Endothelial cell of umbilical vein (primary cell): ENCODE results near the gene NRDE2. TPM values are rescaled to one million over a fixed set of nuclear protein-coding genes. Genes with fewer than 3 reads are reported as not detected.

Experiments used
- BruUV-seq: library from RNA; stranded (reverse); fragments of 400-500 nt; replicated peaks from 2 replicates; lab custom pipeline; 2021; lab: Mats Ljungman, UMichigan
- CTCF ChIA-PET: fragments of 300-600, 350-600 bp; sonication (Branson Sonifier 250); formaldehyde crosslinking; loops from one replicate; lab custom pipeline; 2021; ENCODE audit warnings: antibody characterized with exemption, inconsistent platforms; lab: Charles Lee
- POLR2A ChIA-PET: fragments of 300-600, 350-600 bp; sonication (Branson Sonifier 250); formaldehyde crosslinking; loops from one replicate; lab custom pipeline; 2021; ENCODE audit warnings: antibody characterized with exemption, inconsistent platforms; lab: Charles Lee
- DNase-seq: peaks from one replicate; pipeline ENCODE4 v3.0.0-alpha.2; 2011; ENCODE audit warnings: low read depth, low spot score
- FAIRE-seq: peaks from 2 replicates; lab custom pipeline; 2011; peaks lifted over from hg19 to GRCh38; lab: Jason Lieb, UNC
- H2AFZ ChIP-seq: 2 replicates; pipeline ENCODE4 v1.6.0; 2012; ENCODE audit warnings: low read depth, low read length, control low read depth, inconsistent platforms
- H3K27ac ChIP-seq: 2 replicates; pipeline ENCODE4 v1.5.1; 2011; ENCODE audit warnings: low read depth, mild to moderate bottlenecking, control low read depth, low read length, moderate library complexity; ENCODE audit not compliant: insufficient read depth
- H3K27me3 ChIP-seq, 2 experiments: 2 replicates each; pipeline versions ENCODE4 v1.6.0 to v1.6.1; 2011; ENCODE audit warnings: low read length in 2 of 2, mixed read lengths in 1 of 2; ENCODE audit not compliant: control insufficient read depth in 2 of 2, insufficient read depth in 2 of 2
- H3K36me3 ChIP-seq, 2 experiments: 2 replicates in 1 of 2; 3 replicates in 1 of 2; pipeline ENCODE4 v1.5.1; 2011; ENCODE audit warnings: low read length in 2 of 2, mild to moderate bottlenecking in 1 of 2, moderate library complexity in 1 of 2; ENCODE audit not compliant: control insufficient read depth in 2 of 2, insufficient read depth in 2 of 2; ENCODE audit errors: extremely low read depth in 1 of 2
- H3K4me1 ChIP-seq: 3 replicates; pipeline ENCODE4 v1.5.1; 2011; ENCODE audit warnings: mild to moderate bottlenecking, low read length; ENCODE audit not compliant: control insufficient read depth, insufficient read depth; ENCODE audit errors: extremely low read depth
- H3K4me2 ChIP-seq: 2 replicates; pipeline ENCODE4 v1.6.1; 2011; ENCODE audit warnings: low read length, control low read depth, mixed read lengths; ENCODE audit not compliant: insufficient read depth
- H3K4me3 ChIP-seq, 3 experiments: fragments of 200-600 bp in 1 of 3; sonication (generic), shearing (Covaris generic) in 1 of 3; replicated peaks in 1 of 3; 2 replicates each; pipeline ENCODE4 v1.5.1; 2011 to 2016; ENCODE audit warnings: control low read depth in 3 of 3, low read length in 3 of 3, mild to moderate bottlenecking in 2 of 3, inconsistent platforms in 1 of 3, low read depth in 1 of 3, moderate library complexity in 1 of 3; ENCODE audit not compliant: insufficient read depth in 1 of 3
- H3K79me2 ChIP-seq: 2 replicates; pipeline ENCODE4 v1.6.0; 2012; ENCODE audit warnings: low read length, inconsistent platforms; ENCODE audit not compliant: control insufficient read depth, insufficient read depth
- H3K9ac ChIP-seq: replicated peaks from 2 replicates; pipeline ENCODE3; 2011; ENCODE audit warnings: low read length, control low read depth; ENCODE audit not compliant: insufficient read depth; ENCODE audit errors: extremely low read depth
- H3K9me1 ChIP-seq: replicated peaks from 3 replicates; pipeline ENCODE4 v1.6.0; 2011; ENCODE audit warnings: mild to moderate bottlenecking, low read length; ENCODE audit not compliant: control insufficient read depth, insufficient read depth; ENCODE audit errors: extremely low read depth
- H3K9me3 ChIP-seq: replicated peaks from 2 replicates; pipeline ENCODE4 v1.5.1; 2012; ENCODE audit warnings: low read length, inconsistent platforms; ENCODE audit not compliant: control insufficient read depth, insufficient read depth
- H4K20me1 ChIP-seq: replicated peaks from 2 replicates; pipeline ENCODE3; 2011; ENCODE audit warnings: mild to moderate bottlenecking, low read length; ENCODE audit not compliant: control insufficient read depth, insufficient read depth; ENCODE audit errors: extremely low read depth
- CTCF ChIP-seq, 2 donors: IDR thresholded peaks; 1 replicate in 1 of 2; 2 replicates in 1 of 2; pipeline ENCODE4 v1.5.1; 2011; ENCODE audit warnings: low read length in 2 of 2, mild to moderate bottlenecking in 2 of 2, moderate library complexity in 2 of 2, control low read depth in 1 of 2, inconsistent platforms in 1 of 2, low read depth in 1 of 2; ENCODE audit not compliant: insufficient read depth in 1 of 2; ENCODE audit errors: extremely low read depth in 1 of 2
- EZH2 ChIP-seq: IDR thresholded peaks from 2 replicates; pipeline ENCODE4 v1.6.1; 2012; ENCODE audit warnings: borderline replicate concordance, low read depth, mild to moderate bottlenecking, moderate library complexity, low read length, inconsistent platforms; ENCODE audit not compliant: severe bottlenecking
- FOS ChIP-seq: IDR thresholded peaks from 2 replicates; pipeline ENCODE4 v1.6.1; 2011; ENCODE audit warnings: mild to moderate bottlenecking, low read length, moderate library complexity, borderline replicate concordance; ENCODE audit not compliant: insufficient read depth
- GATA2 ChIP-seq: IDR thresholded peaks from 2 replicates; pipeline ENCODE4 v1.7.0; 2011; ENCODE audit warnings: low read depth, mild to moderate bottlenecking, moderate library complexity, mixed read lengths, low read length; ENCODE audit not compliant: insufficient read length, insufficient read depth
- JUN ChIP-seq: IDR thresholded peaks from 2 replicates; pipeline ENCODE4 v1.6.1; 2011; ENCODE audit warnings: borderline replicate concordance, low read depth; ENCODE audit not compliant: insufficient read length, insufficient read depth
- MAX ChIP-seq: IDR thresholded peaks from 2 replicates; pipeline ENCODE4 v1.6.1; 2011; ENCODE audit not compliant: insufficient read depth, insufficient read length
- MYC ChIP-seq: IDR thresholded peaks from one replicate; pipeline ENCODE4 v1.6.1; 2011; ENCODE audit warnings: mild to moderate bottlenecking, low read depth, low read length
- POLR2A ChIP-seq: IDR thresholded peaks from 2 replicates; pipeline ENCODE4 v1.6.1; 2012; ENCODE audit warnings: low read depth, mild to moderate bottlenecking, control low read depth, low read length
- POLR2AphosphoS5 ChIP-seq: IDR thresholded peaks from 2 replicates; pipeline ENCODE4 v1.6.1; 2012; ENCODE audit warnings: low read depth, mild to moderate bottlenecking, control low read depth, low read length, moderate library complexity; ENCODE audit not compliant: insufficient read depth
- dilution Hi-C: fragments of 300-500 bp; cut with MboI; formaldehyde crosslinking; loops from one replicate; pipeline ENCODE4 v1.15.0; 2019; ENCODE audit warnings: low sequenced_read_pairs; ENCODE audit not compliant: extremely low pct_ligation_motif_present
- intact Hi-C: fragments of 100-400 bp; cut with micrococcal nuclease; formaldehyde crosslinking; loops from one replicate; pipeline ENCODE4 v1.10.0; 2022
- polyA plus RNA-seq, 4 experiments: library from polyadenylated mRNA; depleted of rRNA in 3 of 4; stranded (reverse) in 3 of 4; unstranded in 1 of 4; fragments of >200 nt; gene quantifications; 2 replicates each; pipeline versions ENCODE4 v1.2.1 to v1.2.3, GENCODE V29; 2011 to 2012; ENCODE audit warnings: missing spikeins in 1 of 4
- total RNA-seq: library from RNA; stranded (reverse); gene quantifications from 2 replicates; pipeline ENCODE4 v1.2.3, GENCODE V29; 2021

The NRDE2 gene
- total and polyA plus RNA-seq, 2 donors (not counting 3 experiments of a cell fraction or from before 2014, with no cell fraction given): 8.5 to 22.1 TPM

- Histone ChIP-seq H2AFZ (no peak overlapping the region), H3K4me3 (no peak overlapping the region), H3K4me1 (no peaks in the 10 kb centered on the region), H3K27me3 (no peaks in the 10 kb centered on the region), H3K9me3 (no peaks in the 10 kb centered on the region), H3K9me1 (no peaks in the 10 kb centered on the region), H3K9ac (no peak overlapping the region), H3K36me3 (peaks cover 0 to 12% of the 10 kb centered on the region in 2 experiments), H4K20me1 (no peaks in the 10 kb centered on the region), H3K4me2 (no peak overlapping the region), H3K27ac (no peak overlapping the region), H3K79me2 (no peaks in the 10 kb centered on the region)
- FAIRE-seq (no peak), DNase-seq (no peak)
- no peak for TF ChIP-seq JUN
- TF ChIP-seq POLR2A: no peak
- TF ChIP-seq EZH2: no peak
- no peak for TF ChIP-seq MAX
- no peak for TF ChIP-seq POLR2AphosphoS5
- TF ChIP-seq GATA2: no peak
- no peak for TF ChIP-seq CTCF (IDR thresholded peaks at IDR 0.05; ENCODE audit: extremely low read depth in 1 of 2, insufficient read depth in 1 of 2, low read depth in 1 of 2, low read length in 2 of 2)
- no peak for TF ChIP-seq MYC
- no peak for TF ChIP-seq FOS
- intact Hi-C loops (loop anchor here (5.0 kb wide), 2 partner anchors 80 to 515 kb away; partner anchors contain the start of gene TTC7B), dilution Hi-C loops (no loop called here)
- ChIA-PET CTCF (interaction anchor here (0.8 to 4.0 kb wide), 15 partner anchors 11 to 599 kb away, joined by 3 to 108 read pairs (median 7); partner anchors contain the start of genes CALM1 and TTC7B), POLR2A (interaction anchor here (1.3 to 1.4 kb wide), 2 partner anchors 95 kb away, joined by 4 to 17 read pairs; partner anchors contain the start of gene CALM1)
- BruUV-seq: no TSS peak
These were observed 29.0 kb downstream of the NRDE2 start for GRCh38 chr14:90302529-90303303.
